Fibroblast of the aortic adventitia (primary cell): Measurements from ENCODE around the gene IP6K3. TPM values are rescaled to one million over a fixed set of nuclear protein-coding genes. Genes with fewer than 3 reads are reported as not detected.

Experiments
- DNase-seq: peaks from one replicate; pipeline ENCODE4 v3.0.0-alpha.2; 2010; ENCODE audit warnings: low read depth
- H3K4me3 ChIP-seq: 2 replicates; pipeline ENCODE4 v1.5.1; 2011; ENCODE audit warnings: low read depth, mild to moderate bottlenecking, control low read depth, low read length, moderate library complexity
- total RNA-seq: library from RNA; depleted of rRNA; stranded (reverse); fragments of >200 nt; gene quantifications from 2 replicates; pipeline ENCODE4 v1.2.3, GENCODE V29; 2012; ENCODE audit warnings: low replicate concordance
- TF ChIP-seq, protein P1 (sequence below): IDR thresholded peaks from 2 replicates; pipeline ENCODE4 v1.5.1; 2011; ENCODE audit warnings: mild to moderate bottlenecking, low read length, control low read depth, inconsistent platforms; ENCODE audit not compliant: insufficient read depth

IP6K3 gene
- total RNA-seq, 1 donor, result not detected

DNA sequence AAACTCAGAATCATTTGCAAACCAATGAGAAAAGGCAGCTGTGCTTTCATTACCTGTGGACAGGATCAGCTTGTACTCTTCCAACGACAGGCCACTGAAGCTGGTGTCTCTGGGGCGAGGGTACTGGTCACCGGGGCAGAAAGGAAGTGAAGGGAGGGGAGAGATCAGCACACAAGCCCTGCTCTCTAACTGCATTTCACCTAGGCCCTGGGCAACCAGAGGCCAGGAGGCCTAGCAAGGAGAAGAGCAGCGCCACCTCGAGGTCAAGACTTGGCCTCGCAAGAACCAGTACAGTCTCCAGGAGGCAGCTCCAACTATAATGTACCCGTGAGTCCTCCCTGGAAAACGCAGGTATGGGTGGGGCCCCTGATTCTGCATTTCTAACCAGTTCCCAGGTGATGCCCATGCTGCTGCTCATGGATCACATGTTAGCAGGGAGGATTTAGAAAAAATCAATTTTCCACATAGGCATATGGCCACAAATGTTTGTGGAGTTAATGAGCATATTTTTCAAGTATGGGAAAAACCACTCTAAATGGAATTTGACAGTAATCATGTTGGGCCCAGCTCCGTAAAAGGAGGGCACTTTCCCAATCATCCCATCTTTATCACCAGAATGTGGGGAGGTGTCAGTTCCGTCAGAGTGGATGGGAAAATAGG is 46.2 kb downstream of the IP6K3 start:
- peak; percentile 76 for DNase-seq
- H3K4me3 ChIP-seq, result no peak overlapping the region
- TF ChIP-seq, protein P1, sequence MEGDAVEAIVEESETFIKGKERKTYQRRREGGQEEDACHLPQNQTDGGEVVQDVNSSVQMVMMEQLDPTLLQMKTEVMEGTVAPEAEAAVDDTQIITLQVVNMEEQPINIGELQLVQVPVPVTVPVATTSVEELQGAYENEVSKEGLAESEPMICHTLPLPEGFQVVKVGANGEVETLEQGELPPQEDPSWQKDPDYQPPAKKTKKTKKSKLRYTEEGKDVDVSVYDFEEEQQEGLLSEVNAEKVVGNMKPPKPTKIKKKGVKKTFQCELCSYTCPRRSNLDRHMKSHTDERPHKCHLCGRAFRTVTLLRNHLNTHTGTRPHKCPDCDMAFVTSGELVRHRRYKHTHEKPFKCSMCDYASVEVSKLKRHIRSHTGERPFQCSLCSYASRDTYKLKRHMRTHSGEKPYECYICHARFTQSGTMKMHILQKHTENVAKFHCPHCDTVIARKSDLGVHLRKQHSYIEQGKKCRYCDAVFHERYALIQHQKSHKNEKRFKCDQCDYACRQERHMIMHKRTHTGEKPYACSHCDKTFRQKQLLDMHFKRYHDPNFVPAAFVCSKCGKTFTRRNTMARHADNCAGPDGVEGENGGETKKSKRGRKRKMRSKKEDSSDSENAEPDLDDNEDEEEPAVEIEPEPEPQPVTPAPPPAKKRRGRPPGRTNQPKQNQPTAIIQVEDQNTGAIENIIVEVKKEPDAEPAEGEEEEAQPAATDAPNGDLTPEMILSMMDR, result peak; percentile 83

DNA sequence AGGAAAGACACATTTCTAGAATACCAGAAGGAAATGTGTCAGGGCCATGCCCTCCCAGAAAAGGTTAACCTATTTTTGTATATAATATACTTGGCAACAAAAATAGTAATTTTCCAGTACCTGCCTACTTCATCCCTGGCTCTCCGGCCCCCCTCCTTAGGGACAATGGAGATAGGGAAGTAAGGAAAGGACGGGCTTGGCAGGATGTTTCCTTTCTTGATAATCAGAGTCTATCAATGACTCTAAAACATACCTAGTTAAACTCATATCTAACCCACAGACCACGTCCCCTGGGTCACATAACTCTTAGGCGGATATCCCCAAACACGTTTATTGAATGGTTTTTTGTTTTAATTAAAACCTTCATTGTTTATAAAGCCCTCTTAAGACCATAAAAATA is 47.0 kb downstream of the IP6K3 start:
- DNase-seq, result no peak
- TF ChIP-seq, protein P1, result no peak
- no peak overlapping the region for H3K4me3 ChIP-seq

DNA sequence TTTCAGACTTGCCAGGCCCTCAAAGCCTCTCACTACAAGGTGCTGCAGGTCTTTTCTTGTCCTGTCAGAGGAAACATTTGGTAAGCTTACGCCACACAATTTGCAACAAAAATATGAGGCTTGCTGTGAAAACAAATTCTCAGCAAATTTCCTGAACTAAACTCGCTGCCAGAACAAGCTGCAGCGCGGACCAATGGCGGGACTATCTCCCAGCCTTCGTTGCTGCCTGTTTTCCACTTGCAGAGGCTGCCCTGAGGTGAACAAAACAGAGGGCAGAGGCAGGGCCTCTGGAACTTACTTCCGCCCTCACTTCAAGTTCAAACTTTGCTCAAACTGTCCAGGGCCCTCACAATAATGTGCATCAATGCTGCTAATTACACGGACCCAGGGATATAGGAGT is 47.6 kb downstream of the IP6K3 start:
- DNase-seq, result no peak
- no peak overlapping the region for H3K4me3 ChIP-seq
- TF ChIP-seq, protein P1, result no peak

DNA sequence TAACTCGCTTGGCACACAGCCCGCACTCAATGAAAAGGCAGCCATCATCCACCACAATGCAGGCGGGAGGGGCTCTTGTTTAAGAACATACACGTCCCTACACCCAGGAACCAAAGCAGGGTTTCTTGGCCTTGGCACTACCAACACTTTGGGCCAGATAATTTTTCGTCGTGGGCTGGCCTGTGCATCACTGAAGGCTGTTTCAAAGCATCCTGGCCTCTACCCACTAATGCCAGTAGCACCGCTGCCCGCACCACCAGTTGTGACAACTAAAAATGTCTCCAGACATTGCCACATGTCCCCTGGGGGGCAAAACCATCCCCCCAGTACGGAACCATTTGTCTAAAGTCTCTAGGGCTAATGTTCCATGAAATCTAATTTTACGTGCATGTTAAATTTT is 48.2 kb downstream of the IP6K3 start:
- TF ChIP-seq, protein P1, result no peak
- no peak overlapping the region for H3K4me3 ChIP-seq
- DNase-seq, result no peak

DNA sequence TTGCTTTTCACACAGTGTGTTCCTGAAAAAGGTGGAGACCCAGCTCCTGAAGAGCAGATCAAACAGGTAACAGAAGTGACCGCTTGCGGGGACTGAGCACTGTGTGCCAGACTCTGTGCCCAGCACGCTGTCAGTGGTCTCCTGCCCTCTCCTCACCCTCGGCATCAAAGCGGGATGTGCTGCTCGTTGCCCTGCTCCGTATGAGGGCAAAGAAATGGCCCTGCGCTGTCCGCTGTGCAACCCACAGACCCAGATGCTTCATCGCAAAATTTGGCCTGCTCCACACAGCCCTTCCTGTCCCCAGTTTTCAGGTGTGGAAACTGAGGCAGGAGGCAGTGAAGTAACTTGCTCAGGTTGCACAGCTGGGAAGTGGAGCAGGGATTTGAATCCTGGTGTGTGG is 48.9 kb downstream of the IP6K3 start:
- TF ChIP-seq, protein P1, result no peak
- H3K4me3 ChIP-seq, result no peak overlapping the region
- DNase-seq, result no peak

DNA sequence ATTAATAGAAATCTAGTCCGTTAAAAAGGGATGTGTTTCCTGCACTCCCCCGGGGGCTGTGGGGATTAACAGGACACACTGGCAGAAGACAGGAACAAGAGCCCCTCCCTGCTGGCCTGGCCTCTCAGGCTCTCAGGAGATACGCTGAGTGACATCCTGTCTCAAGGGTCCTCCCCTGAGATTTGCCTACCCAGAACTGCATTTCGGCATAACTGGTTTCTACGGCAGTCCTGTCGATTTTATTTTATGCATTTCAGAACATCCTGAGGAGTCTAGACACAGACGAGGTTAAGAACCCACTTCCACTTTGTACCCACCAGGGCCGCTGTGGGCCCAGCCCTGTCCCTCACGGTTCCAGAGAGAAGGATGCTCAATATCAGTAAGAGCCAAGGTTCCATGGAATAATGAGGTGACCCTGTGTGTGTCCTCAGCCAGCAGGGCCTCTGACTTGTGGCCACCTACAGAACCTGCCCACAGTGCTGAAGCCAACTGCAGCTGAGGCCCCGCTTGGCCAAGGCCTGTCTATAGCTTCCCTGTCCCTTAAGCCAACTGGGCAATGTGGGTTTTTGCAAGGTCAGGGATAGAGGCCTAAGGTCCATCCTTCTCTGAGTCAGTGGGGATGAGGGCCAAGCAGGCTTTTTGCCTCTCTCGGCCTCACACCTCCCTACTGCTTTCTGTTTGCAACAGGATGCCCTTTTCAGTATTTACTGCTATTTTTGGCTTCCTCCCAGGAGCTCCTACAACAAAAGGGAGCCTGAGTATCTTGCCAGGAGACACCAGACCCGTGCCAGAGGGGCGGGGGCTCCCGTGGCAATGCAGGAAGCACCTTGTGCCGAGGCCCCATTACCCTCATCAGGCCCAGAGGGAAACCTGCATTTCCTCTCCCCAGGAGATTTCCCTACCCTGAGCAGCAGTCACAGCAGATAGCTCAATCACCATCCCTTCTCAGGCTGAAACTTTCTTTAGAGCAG is 49.9 kb downstream of the IP6K3 start:
- TF ChIP-seq, protein P1, result no peak
- DNase-seq, result peak; percentile 85
- H3K4me3 ChIP-seq, result no peak overlapping the region
